ENCODE results near the gene C12orf57. TPM values are rescaled to one million over a fixed set of nuclear protein-coding genes. Genes with fewer than 3 reads are reported as not detected.

The C12orf57 gene
- total and polyA plus RNA-seq, 2 of the 8 experiments (the other 6 are each of a cell fraction or from before 2014, with no cell fraction given) = 174 to 993 TPM

GRCh38 chr12:6946033-6946919 is 2.5 kb downstream of the C12orf57 start (continued):
- peak in 1 of 2 experiments; percentile 46; a peak in 2 of 3 replicates for TF ChIP-seq POLR2A (IDR thresholded peaks at IDR 0.05; ENCODE audit: control extremely low read depth in 1 of 2, low read depth in 2 of 2, low read length in 2 of 2)
- peak; percentile 71 for TF ChIP-seq ASH2L (IDR thresholded peaks at IDR 0.05; ENCODE audit: low read length)
- TF ChIP-seq JUND (IDR thresholded peaks at IDR 0.05; ENCODE audit: low read length) = no peak
- TF ChIP-seq YY1 (IDR thresholded peaks at IDR 0.05; ENCODE audit: low read depth, low read length) = 0 out of 2 replicates have a peak, but pooled peaks have one; percentile 17
- TF ChIP-seq CHD2 (IDR thresholded peaks at IDR 0.05; ENCODE audit: low read length) = no peak
- TF ChIP-seq KDM4A (IDR thresholded peaks at IDR 0.05; ENCODE audit: low read depth, low read length, severe bottlenecking) = no peak
- TF ChIP-seq MAX (IDR thresholded peaks at IDR 0.05) = 0 out of 2 replicates have a peak, but pooled peaks have one; percentile 33
- 0 out of 2 replicates have a peak, but pooled peaks have one; percentile 59 for TF ChIP-seq TAF1 (IDR thresholded peaks at IDR 0.05; ENCODE audit: low read depth, low read length)
- TF ChIP-seq POLR2AphosphoS5 (IDR thresholded peaks at IDR 0.05; ENCODE audit: low read depth, low read length) = peak; percentile 55

Measured in H1 (cell line).